GM19438 (cell line): Measurements from ENCODE around the gene ATP11A.

Experiments used
- ATAC-seq: cut with Tn5 transposase; IDR thresholded peaks from one replicate; pipeline ENCODE4 v1.9.1; 2021; ENCODE audit warnings: low read depth; ENCODE audit not compliant: unreplicated experiment

ATP11A gene

GRCh38 chr13:112737294-112737693 lies 47.5 kb downstream of the ATP11A start:
- no peak for ATAC-seq

- no peak for ATAC-seq
These were observed 48.8 kb downstream of the ATP11A start for GRCh38 chr13:112738606-112739005.

- no peak for ATAC-seq
These were observed 50.8 kb downstream of the ATP11A start for GRCh38 chr13:112740502-112741131.

GRCh38 chr13:112741185-112741755 lies 51.4 kb downstream of the ATP11A start:
- no peak for ATAC-seq

- no peak for ATAC-seq
These were observed 52.2 kb downstream of the ATP11A start for GRCh38 chr13:112741835-112742570.

GRCh38 chr13:112742583-112742982 lies 52.7 kb downstream of the ATP11A start:
- ATAC-seq: no peak

GRCh38 chr13:112743451-112744167 lies 53.8 kb downstream of the ATP11A start:
- no peak for ATAC-seq

- ATAC-seq: no peak
These were observed 54.6 kb downstream of the ATP11A start for GRCh38 chr13:112744168-112745021.

GRCh38 chr13:112746044-112746443 lies 56.2 kb downstream of the ATP11A start:
- ATAC-seq: no peak

GRCh38 chr13:112747256-112747655 lies 57.4 kb downstream of the ATP11A start:
- no peak for ATAC-seq

GRCh38 chr13:112748947-112749735 lies 59.3 kb downstream of the ATP11A start:
- no peak for ATAC-seq

GRCh38 chr13:112750570-112750969 lies 60.7 kb downstream of the ATP11A start:
- no peak for ATAC-seq

GRCh38 chr13:112751617-112752016 lies 61.8 kb downstream of the ATP11A start:
- no peak for ATAC-seq

- ATAC-seq: no peak
These were observed 62.4 kb downstream of the ATP11A start for GRCh38 chr13:112752211-112752610.

GRCh38 chr13:112752711-112753541 lies 63.1 kb downstream of the ATP11A start:
- no peak for ATAC-seq

GRCh38 chr13:112753833-112754232 lies 64.0 kb downstream of the ATP11A start:
- ATAC-seq: no peak

GRCh38 chr13:112754281-112755025 lies 64.6 kb downstream of the ATP11A start:
- ATAC-seq: no peak

GRCh38 chr13:112755331-112755730 lies 65.5 kb downstream of the ATP11A start:
- no peak for ATAC-seq
